ENCODE results near the gene GRIN2C.
"Not testable (repeated sequence)": the region's sequence is repeated elsewhere in the genome, so short reads cannot be mapped to it uniquely, and the experiment has no call there.

Gene GRIN2C

DNA sequence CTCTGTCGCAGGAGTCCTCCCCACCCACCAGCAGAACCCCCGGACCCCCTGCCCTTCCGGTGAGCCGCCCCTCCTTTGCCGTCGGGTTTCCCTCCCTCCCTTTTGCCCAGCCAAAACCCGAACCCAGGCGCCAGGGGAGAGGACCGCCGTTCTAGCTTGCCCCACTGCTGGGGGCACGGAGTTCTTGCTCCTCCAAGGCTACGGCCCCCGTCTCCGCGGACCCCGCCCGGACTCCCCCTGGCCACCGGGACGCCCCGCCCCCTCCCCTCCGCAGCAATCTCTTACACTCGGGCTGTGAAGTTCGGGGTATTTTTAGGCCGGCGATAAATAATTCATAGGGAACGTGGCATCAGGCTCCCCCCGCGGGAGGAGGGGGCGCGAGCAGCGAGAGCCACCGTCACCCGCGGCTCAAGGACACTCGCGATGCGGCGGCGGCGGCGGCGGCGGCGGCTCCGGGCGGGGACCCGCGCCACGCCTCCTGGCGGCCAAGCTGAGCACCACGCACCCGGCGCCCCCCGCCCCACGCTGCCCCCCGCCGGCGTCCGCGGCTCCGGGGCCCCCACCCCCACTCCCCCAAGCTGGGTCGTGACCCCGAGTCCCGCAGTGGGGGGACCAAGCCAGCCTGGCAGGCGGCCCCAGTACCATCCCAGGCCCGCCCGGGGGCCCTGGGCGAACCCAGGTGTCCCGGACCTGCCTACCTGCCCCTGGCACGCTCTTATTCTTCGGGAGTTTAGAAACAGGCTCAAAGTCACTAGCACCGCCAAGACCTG, at the start of gene GRIN2C:
Gene GRIN2C, minus strand, starts transcription at position 427 of the 770 bp plus-strand sequence. CDS start 4,793 bp downstream, outside the sequence.
- no peak for DNase-seq

DNA sequence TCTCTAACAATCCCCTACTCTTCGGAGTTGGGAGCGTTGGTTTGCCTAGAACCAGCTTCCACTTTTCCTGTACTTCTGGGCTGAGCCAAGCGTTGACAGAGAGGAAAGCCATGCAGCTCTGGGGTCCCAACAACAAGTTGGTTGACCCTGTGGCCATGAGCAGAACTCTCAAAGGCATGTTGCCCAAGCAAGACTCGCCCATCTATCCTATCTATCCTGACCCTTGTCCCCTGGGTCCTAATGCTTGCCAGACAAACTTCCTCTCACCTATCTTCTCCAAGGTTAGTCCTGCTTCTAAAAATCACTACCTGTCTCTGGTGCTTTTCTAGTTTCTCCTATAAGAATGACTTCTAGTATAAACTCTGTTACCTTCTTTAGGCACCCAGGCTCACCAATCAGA, 49.4 kb upstream of the GRIN2C start:
- DNase-seq = not testable (repeated sequence)

DNA sequence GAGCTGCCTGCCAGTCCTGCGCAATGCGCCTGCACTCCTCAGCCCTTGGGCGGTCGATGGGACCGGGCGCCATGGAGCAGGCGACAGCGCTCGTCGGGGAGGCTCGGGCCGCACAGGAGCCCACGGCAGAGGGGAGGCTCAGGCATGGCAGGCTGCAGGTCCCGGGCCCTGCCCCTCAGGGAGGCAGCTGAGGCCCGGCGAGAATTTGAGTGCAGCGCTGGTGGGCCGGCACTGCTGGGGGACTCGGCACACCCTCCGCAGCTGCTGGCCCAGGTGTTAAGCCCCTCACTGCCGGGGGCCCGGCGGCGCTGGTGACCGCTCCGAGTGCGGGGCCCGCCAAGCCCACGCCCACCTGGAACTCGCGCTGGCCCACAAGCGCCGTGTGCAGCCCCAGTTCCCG, 47.3 kb upstream of the GRIN2C start:
- DNase-seq = no peak

GRCh38 chr17:74906214-74906793, 46.6 kb upstream of the GRIN2C start:
- not testable (repeated sequence) for DNase-seq

DNA sequence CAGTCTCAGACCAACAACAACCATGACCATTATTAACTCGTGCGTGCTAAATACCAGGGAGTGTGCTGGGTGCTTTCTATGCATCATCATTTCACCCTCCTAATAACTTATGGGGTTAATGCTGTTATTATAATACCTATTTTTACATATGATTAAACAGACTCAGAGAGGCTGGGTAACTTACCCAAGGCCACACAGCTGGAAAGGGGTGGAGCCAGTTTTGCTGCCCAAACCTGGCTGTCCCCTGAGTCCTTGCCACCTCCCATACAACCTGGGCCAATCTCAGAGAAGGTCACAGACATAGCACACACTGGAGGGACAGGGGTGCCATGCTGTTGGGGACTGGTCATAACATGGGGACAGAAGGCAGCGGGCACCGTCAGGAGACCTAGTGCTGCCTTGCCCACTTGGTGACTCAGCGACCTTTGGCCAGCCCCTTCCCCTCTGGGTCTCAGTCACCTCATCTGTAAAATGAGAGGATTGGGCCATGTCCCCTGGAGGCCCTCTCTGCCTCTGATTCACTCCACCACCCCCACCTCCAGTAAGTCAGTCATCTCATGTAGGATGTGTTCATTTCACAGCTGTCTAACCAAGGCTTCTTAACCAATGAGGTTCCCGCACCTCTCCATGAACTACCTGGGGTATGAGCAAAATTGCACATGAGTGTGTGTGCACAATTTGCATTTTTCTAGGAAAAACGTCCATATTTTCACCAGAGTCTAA, 45.2 kb upstream of the GRIN2C start:
- DNase-seq = no peak

DNA sequence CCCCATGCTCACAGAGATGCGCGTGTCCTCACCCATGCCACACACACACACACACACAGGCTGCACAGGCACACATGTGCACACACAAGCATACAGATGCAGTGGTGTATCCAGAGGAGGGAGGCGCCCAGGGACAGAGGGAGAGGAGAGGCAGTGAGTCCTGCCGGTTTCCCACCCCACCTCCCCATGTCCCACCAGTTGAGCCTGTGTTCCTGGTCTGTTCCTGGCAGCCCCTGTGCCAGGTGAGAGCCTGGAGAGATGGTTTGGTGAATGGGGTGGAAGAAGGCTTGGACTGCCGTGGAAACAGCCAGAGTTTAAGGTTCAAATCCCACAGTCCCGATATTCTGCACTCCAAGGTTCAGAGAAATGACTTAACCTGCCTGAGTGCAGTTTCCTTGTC, 44.0 kb upstream of the GRIN2C start:
- no peak for DNase-seq

DNA sequence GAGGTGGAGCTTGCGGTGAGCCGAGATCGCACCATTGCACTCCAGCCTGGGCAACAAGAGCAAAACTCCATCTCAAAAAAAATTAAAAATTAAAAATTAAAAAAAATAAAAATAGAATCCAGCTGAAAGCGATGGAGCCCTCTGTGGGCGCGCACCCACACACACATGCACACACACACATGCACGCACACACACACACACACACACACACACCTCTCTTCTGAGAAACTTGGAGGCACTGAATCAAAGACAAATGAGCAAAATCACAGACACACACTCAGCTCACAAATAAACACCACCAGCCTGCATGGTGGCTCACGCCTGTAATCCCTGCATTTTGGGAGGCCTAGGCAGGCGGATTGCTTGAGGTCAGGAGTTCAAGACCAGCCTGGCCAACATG, 43.3 kb upstream of the GRIN2C start:
- no peak for DNase-seq

GRCh38 chr17:74901353-74902135, 41.9 kb upstream of the GRIN2C start:
- no peak for DNase-seq

- DNase-seq = no peak
Measured at GRCh38 chr17:74900208-74900607, 40.5 kb upstream of the GRIN2C start.

DNA sequence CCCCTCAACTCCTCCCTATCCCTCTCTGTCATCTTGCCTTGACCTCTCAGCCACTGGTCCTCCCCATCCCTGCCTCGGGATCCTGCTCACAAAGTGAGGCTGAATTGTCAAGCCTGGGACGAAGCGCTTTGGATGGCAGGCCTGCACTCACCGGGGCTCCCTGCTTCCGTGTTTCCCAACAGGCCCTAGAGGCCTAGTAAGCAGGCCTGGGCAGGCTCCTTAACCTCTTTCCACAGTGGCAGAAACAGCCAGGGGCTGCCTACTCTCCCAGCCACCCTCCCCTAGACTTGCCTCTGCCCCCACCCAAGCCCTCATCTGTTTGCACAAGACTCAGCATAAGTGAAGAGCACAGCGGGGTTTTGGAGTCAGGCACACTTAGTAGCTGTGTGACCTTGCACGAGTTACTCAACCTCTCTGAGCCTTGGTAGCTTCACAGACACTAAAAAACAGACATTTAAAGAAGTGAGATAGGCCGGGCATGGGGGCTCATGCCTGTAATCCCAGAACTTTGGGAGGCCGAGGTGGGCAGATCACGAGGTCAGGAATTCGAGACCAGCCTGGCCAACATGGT, 38.8 kb upstream of the GRIN2C start:
- DNase-seq = no peak

DNA sequence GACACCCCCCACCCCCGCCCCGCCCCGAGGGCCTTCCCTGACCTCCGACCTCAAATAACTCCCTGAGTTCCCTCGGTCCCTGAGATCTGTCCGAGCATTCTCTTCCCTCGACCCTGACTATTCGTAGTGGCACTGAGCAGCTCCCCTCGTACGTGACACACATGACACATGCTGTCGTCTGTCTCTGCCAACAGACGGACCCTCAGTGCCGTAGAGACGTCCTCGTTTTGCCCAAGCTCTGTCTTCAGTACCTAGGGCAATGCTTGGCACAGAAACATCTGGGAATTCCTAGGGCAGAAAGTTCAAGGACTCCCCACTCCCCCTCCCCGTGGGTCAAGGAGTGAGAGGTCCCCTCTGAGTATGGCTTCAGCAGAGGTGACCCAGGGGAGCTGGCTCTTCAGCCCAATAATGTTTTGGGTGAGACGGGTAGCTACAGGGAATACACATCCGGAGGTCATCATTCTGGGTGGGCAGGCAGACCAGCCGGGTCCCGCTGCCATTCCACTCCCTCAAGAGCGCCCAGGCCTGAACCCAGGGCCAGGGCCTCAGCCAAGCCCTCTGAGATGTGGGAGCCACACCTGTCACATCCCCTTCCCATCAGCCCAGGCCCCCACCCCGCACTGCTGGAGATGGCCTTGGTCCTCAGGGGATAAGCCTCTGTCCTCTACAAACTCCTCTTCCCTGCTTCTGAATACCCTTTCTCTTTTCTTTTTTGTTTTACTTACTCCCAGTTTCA, 34.4 kb upstream of the GRIN2C start:
- no peak for DNase-seq

- no peak for DNase-seq
Measured at GRCh38 chr17:74892974-74893911, 33.6 kb upstream of the GRIN2C start, which contains the start of gene FADS6. Gene FADS6 (minus strand): TSS chr17:74893633. CDS start chr17:74893595, 38 bp downstream.

GRCh38 chr17:74892013-74892841, 32.5 kb upstream of the GRIN2C start:
- no peak for DNase-seq

DNA sequence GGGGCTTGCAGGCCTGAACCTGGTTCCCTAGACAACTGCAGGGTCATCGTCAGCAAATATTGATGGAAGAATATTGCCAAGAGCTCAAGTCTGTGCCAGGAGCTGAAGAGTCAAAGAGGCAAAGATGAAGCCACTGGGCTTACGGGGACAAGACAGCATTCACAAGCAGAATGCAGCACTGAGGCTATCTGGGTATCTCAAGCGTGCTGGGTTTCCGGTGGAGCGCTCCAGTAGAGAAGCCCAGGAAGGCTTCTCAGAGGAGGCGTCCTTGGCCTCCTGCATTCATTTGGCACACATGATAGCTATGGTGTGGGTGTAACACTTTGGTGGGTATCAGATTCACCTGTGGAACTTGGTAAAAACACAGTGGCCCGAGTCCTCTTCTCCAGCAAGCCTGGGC, 30.9 kb upstream of the GRIN2C start:
- DNase-seq = no peak

- no peak for DNase-seq
Measured at GRCh38 chr17:74888469-74888868, 28.8 kb upstream of the GRIN2C start.

- no peak for DNase-seq
Measured at GRCh38 chr17:74883241-74883745, 23.6 kb upstream of the GRIN2C start.

DNA sequence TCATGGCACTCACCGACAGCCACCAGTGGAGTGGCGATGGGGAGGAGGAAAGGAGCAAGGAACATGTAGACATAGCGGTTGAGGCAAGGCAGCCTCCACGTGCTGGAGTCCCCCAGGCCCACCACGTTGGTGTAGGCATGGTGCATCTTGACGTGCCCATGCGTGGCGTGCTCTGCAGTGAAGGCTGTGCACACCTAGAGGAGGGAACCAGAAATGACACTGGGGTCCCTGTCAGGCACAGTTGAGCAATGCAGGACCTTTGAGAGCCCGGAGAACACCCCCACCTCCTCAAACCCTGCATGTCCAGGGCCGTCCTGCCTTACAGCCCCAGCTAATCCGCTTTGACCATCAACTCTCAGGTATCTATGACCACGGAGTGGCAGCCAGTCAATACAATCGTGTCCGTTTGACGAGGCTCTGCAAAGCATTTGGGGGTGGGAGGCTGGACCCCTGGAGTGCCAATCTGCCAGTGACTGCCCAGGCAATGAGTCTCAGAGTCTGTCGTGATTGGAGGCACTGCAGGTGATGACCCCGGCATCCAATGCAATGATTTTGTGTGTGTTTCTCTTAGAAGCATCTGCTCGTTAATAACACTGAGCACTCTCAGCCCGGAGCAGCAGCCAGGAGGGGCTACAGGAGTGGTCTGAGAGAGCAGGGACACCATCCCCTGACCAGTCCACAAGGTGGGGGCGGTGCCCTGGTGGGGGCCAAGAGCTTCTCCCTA, 23.0 kb upstream of the GRIN2C start:
- no peak for DNase-seq

DNA sequence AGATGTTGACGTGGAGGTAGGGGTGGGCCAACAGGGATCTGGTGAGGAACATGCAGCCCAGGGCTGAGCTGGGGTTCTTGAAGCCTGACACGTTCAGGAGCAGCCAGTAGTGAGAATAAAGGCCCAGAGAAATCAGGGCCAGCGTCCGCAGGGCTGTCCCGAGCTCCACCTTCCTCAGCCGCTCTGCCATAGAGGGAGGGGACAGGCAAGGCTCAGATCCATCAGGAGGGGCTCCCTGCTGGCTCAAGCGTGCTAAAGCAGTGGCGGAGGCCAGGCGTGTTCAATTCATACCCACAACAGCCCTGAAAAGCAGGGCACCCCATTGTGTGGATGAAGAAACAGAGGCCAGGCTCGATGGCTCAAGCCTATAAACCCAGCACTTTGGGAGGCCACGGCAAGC, 21.4 kb upstream of the GRIN2C start:
- no peak for DNase-seq

- DNase-seq = no peak
Measured at GRCh38 chr17:74879308-74879707, 19.6 kb upstream of the GRIN2C start.
